Spleen (tissue), 7 donors: Measurements from ENCODE around the gene DNM2.

Experiments
- CTCF ChIP-seq, 11 experiments: fragments of 200-600 bp in 7 of 11; fragments of 450-650 bp in 4 of 11; sonication (generic) in 4 of 11; IDR thresholded peaks in 8 of 11; conservative IDR thresholded peaks in 3 of 11; 1 replicate in 7 of 11; 2 replicates in 4 of 11; pipeline versions ENCODE4 v1.4.0 to v1.8.0; 2016 to 2021; ENCODE audit warnings: antibody characterized with exemption in 11 of 11, inconsistent platforms in 4 of 11, mild to moderate bottlenecking in 1 of 11
- POLR2A ChIP-seq, 3 donors: fragments of 450-650 bp; IDR thresholded peaks; one replicate each; pipeline ENCODE4 v1.5.1; 2017; ENCODE audit warnings: antibody characterized with exemption in 3 of 3, mild to moderate bottlenecking in 1 of 3
- POLR2AphosphoS5 ChIP-seq, 3 donors: sonication (generic); formaldehyde crosslinking; IDR thresholded peaks; one replicate each; pipeline ENCODE4 v1.5.1; 2017; ENCODE audit warnings: antibody characterized with exemption in 3 of 3
- donor health status: DM: no; HTN: no; CAD: no; lungs with moderate emphysema.
- donor health status: DM: no; HTN: no; CAD: no.
- donor health status: DM: no; HTN: no; CAD: no.

- TF ChIP-seq POLR2A (IDR thresholded peaks at IDR 0.05) (no peak), CTCF (IDR thresholded peaks at IDR 0.05 in 8 of 11, conservative IDR thresholded peaks at IDR 0.05 in 3 of 11) (no peak), POLR2AphosphoS5 (IDR thresholded peaks at IDR 0.05) (peak in 1 of 3 donors; percentile 19)
These were observed 113.3 kb downstream of the DNM2 start for GRCh38 chr19:10830931-10831779.
